ENCODE results near the gene BCL10. TPM values are rescaled to one million over a fixed set of nuclear protein-coding genes. Genes with fewer than 3 reads are reported as not detected.
A peak's percentile ranks its signal among the peaks of the same experiment; 100 is the strongest.

The BCL10 gene
- total and polyA plus RNA-seq, 2 of the 13 experiments (the other 11 are each of a cell fraction or from before 2014, with no cell fraction given), result 3.7 to 14.1 TPM

DNA sequence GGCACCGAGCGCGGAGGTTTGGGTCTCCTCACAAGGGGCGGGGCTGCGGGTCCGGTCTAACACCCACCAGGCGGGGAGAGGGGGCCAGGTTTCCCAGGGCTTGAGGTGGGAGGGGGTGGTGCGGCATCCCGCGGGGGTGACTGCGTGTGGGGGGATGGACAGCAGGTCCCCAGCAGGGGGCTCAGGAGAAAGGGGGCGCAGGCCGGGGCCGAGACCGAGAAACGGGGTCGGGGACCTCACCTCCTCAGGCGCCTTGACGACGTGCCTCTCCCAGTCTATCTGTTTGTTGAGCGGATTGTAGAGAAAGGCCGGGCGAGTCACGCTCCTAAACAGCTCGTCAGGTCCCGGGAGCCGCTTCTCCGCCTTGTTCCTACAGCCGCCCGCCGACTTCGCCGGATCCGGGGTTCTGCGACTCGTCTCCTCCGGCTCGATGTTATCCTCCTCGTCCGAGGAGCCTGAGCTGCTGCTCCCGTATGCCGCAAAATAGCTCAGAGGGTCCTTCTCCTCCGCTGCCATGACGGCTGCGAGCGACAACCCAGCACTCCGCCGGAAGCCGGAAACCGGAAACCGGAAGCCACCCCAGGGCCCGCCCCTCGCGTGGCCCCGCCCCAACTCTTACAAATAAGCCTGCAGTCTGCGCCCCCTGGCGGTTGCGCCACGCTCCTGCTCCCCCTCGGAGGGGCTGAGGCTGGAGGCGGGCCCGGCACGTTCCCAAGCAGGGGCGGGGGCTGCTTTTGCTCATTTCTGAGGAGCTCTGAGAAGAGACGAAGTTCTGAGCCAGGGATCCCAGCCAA, 17.1 kb downstream of the BCL10 start, which contains the start of gene C1orf52 (continued):
- TF ChIP-seq ZNF775 (CRISPR knock-in tag; IDR thresholded peaks at IDR 0.05; ENCODE audit: borderline replicate concordance), result no peak
- peak; percentile 63 for TF ChIP-seq MXD4 (CRISPR knock-in tag; IDR thresholded peaks at IDR 0.05)
- TF ChIP-seq MATR3 (CRISPR knock-in tag; IDR thresholded peaks at IDR 0.05), result no peak
- TF ChIP-seq KLF6 (CRISPR knock-in tag; IDR thresholded peaks at IDR 0.05), result peak; percentile 34; the same call in 1 of the 2 replicates
- TF ChIP-seq SP140L (CRISPR knock-in tag; IDR thresholded peaks at IDR 0.05; ENCODE audit: borderline replicate concordance), result no peak
- peak; percentile 37 for TF ChIP-seq TBX2 (CRISPR knock-in tag; IDR thresholded peaks at IDR 0.05; ENCODE audit: borderline replicate concordance)
- TF ChIP-seq KLF12 (CRISPR knock-in tag; IDR thresholded peaks at IDR 0.05; ENCODE audit: borderline replicate concordance), result no peak; the same call in 1 of the 2 replicates
- peak; percentile 50; the same call in 1 of the 2 replicates for TF ChIP-seq HOXA3 (CRISPR knock-in tag; IDR thresholded peaks at IDR 0.05)
- TF ChIP-seq ZNF75D (CRISPR knock-in tag; IDR thresholded peaks at IDR 0.05; ENCODE audit: borderline replicate concordance), result no peak
- no peak for TF ChIP-seq PLRG1 (conservative IDR thresholded peaks at IDR 0.05)
- TF ChIP-seq KMT2A (CRISPR knock-in tag; IDR thresholded peaks at IDR 0.05), result peak; percentile 89
- TF ChIP-seq, protein P1, sequence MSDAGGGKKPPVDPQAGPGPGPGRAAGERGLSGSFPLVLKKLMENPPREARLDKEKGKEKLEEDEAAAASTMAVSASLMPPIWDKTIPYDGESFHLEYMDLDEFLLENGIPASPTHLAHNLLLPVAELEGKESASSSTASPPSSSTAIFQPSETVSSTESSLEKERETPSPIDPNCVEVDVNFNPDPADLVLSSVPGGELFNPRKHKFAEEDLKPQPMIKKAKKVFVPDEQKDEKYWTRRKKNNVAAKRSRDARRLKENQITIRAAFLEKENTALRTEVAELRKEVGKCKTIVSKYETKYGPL (CRISPR knock-in tag; IDR thresholded peaks at IDR 0.05), result no peak
- TF ChIP-seq AHR (CRISPR knock-in tag; IDR thresholded peaks at IDR 0.05), result no peak
- TF ChIP-seq HDAC6 (IDR thresholded peaks at IDR 0.05; ENCODE audit: low read depth, low read length), result no peak
- TF ChIP-seq ZNF180 (CRISPR knock-in tag; IDR thresholded peaks at IDR 0.05; ENCODE audit: borderline replicate concordance, low read depth), result no peak; the same call in 1 of the 2 replicates
- peak; percentile 77 for TF ChIP-seq HOXA5 (CRISPR knock-in tag; IDR thresholded peaks at IDR 0.05)
- peak; percentile 47; the same call in 1 of the 2 replicates for TF ChIP-seq ZNF766 (CRISPR knock-in tag; IDR thresholded peaks at IDR 0.05; ENCODE audit: borderline replicate concordance)
- TF ChIP-seq, protein P2, sequence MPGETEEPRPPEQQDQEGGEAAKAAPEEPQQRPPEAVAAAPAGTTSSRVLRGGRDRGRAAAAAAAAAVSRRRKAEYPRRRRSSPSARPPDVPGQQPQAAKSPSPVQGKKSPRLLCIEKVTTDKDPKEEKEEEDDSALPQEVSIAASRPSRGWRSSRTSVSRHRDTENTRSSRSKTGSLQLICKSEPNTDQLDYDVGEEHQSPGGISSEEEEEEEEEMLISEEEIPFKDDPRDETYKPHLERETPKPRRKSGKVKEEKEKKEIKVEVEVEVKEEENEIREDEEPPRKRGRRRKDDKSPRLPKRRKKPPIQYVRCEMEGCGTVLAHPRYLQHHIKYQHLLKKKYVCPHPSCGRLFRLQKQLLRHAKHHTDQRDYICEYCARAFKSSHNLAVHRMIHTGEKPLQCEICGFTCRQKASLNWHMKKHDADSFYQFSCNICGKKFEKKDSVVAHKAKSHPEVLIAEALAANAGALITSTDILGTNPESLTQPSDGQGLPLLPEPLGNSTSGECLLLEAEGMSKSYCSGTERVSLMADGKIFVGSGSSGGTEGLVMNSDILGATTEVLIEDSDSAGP (CRISPR knock-in tag; IDR thresholded peaks at IDR 0.05; ENCODE audit: borderline replicate concordance), result peak; percentile 67; the same call in 1 of the 2 replicates
- TF ChIP-seq, protein P3, sequence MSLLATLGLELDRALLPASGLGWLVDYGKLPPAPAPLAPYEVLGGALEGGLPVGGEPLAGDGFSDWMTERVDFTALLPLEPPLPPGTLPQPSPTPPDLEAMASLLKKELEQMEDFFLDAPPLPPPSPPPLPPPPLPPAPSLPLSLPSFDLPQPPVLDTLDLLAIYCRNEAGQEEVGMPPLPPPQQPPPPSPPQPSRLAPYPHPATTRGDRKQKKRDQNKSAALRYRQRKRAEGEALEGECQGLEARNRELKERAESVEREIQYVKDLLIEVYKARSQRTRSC (CRISPR knock-in tag; IDR thresholded peaks at IDR 0.05; ENCODE audit: low read depth), result no peak
- TF ChIP-seq TCF7 (IDR thresholded peaks at IDR 0.05; ENCODE audit: low read depth), result no peak
- no peak for TF ChIP-seq ZNF589 (CRISPR knock-in tag; conservative IDR thresholded peaks at IDR 0.05)
- TF ChIP-seq SP1 (IDR thresholded peaks at IDR 0.05), result no peak
- peak; percentile 83 for TF ChIP-seq SP1 (CRISPR knock-in tag; IDR thresholded peaks at IDR 0.05)
- TF ChIP-seq, protein P4, sequence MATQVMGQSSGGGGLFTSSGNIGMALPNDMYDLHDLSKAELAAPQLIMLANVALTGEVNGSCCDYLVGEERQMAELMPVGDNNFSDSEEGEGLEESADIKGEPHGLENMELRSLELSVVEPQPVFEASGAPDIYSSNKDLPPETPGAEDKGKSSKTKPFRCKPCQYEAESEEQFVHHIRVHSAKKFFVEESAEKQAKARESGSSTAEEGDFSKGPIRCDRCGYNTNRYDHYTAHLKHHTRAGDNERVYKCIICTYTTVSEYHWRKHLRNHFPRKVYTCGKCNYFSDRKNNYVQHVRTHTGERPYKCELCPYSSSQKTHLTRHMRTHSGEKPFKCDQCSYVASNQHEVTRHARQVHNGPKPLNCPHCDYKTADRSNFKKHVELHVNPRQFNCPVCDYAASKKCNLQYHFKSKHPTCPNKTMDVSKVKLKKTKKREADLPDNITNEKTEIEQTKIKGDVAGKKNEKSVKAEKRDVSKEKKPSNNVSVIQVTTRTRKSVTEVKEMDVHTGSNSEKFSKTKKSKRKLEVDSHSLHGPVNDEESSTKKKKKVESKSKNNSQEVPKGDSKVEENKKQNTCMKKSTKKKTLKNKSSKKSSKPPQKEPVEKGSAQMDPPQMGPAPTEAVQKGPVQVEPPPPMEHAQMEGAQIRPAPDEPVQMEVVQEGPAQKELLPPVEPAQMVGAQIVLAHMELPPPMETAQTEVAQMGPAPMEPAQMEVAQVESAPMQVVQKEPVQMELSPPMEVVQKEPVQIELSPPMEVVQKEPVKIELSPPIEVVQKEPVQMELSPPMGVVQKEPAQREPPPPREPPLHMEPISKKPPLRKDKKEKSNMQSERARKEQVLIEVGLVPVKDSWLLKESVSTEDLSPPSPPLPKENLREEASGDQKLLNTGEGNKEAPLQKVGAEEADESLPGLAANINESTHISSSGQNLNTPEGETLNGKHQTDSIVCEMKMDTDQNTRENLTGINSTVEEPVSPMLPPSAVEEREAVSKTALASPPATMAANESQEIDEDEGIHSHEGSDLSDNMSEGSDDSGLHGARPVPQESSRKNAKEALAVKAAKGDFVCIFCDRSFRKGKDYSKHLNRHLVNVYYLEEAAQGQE (IDR thresholded peaks at IDR 0.05; ENCODE audit: borderline replicate concordance in 1 of 2, low read depth in 1 of 2, low read length in 2 of 2), result no peak; a peak in 1 of 4 replicates
- TF ChIP-seq FOXJ3 (CRISPR knock-in tag; IDR thresholded peaks at IDR 0.05; ENCODE audit: borderline replicate concordance), result peak; percentile 24; the same call in 1 of the 2 replicates
